A673 (cell line): ENCODE results near the gene NAGLU. TPM values are rescaled to one million over a fixed set of nuclear protein-coding genes. Genes with fewer than 3 reads are reported as not detected.

Source experiments
- BruUV-seq: library from RNA; stranded (reverse); fragments of 400-500 nt; replicated peaks from 2 replicates; lab custom pipeline; 2021; lab: Mats Ljungman, UMichigan
- CTCF ChIA-PET: fragments of 300-600 bp; sonication (Branson Sonifier 250); formaldehyde crosslinking; loops from one replicate; lab custom pipeline; 2022; ENCODE audit warnings: antibody characterized with exemption; lab: Charles Lee
- POLR2A ChIA-PET: fragments of 300-600 bp; sonication (Branson Sonifier 250); formaldehyde crosslinking; loops from one replicate; lab custom pipeline; 2022; ENCODE audit warnings: antibody characterized with exemption; ENCODE audit not compliant: low non-redundant PET; lab: Charles Lee
- DNase-seq: peaks from one replicate; pipeline ENCODE4 v3.0.0-alpha.2; 2015; ENCODE audit warnings: low spot score
- H3K27ac ChIP-seq: fragments of 200-600 bp; sonication (generic); 2 replicates; pipeline ENCODE4 v1.5.1; 2016; ENCODE audit warnings: mixed run types, low read depth, mild to moderate bottlenecking, mixed read lengths, antibody characterized with exemption, low read length; ENCODE audit not compliant: poor library complexity, severe bottlenecking
- H3K27me3 ChIP-seq: fragments of 200-600 bp; sonication (generic); replicated peaks from 2 replicates; pipeline ENCODE4 v1.6.1; 2017; ENCODE audit warnings: mixed run types, low read depth, mild to moderate bottlenecking, mixed read lengths, antibody characterized with exemption, low read length; ENCODE audit not compliant: insufficient read depth, poor library complexity
- H3K36me3 ChIP-seq: fragments of 200-600 bp; sonication (generic); 2 replicates; pipeline ENCODE4 v1.6.1; 2016; ENCODE audit warnings: mixed run types, mild to moderate bottlenecking, mixed read lengths, antibody characterized with exemption, low read length; ENCODE audit not compliant: insufficient read depth, poor library complexity, severe bottlenecking
- H3K4me1 ChIP-seq: fragments of 200-600 bp; sonication (generic); 2 replicates; pipeline ENCODE4 v1.6.1; 2017; ENCODE audit warnings: mixed run types, mild to moderate bottlenecking, mixed read lengths, antibody characterized with exemption, low read length; ENCODE audit not compliant: insufficient read depth, poor library complexity, severe bottlenecking
- H3K4me3 ChIP-seq: fragments of 200-600 bp; sonication (generic); 2 replicates; pipeline ENCODE4 v1.5.1; 2016; ENCODE audit warnings: low read depth, mixed run types, mild to moderate bottlenecking, mixed read lengths, low read length; ENCODE audit not compliant: poor library complexity, severe bottlenecking
- H3K9me3 ChIP-seq: fragments of 200-600 bp; sonication (generic); 2 replicates; pipeline ENCODE4 v1.6.1; 2016; ENCODE audit warnings: mixed run types, low read depth, mild to moderate bottlenecking, mixed read lengths, antibody characterized with exemption, low read length; ENCODE audit not compliant: poor library complexity, severe bottlenecking
- CTCF ChIP-seq: fragments of 300-800, 200-600 bp; sonication (generic); conservative IDR thresholded peaks from 2 replicates; pipeline ENCODE4 v1.5.1; 2017; ENCODE audit warnings: low read depth, mild to moderate bottlenecking, antibody characterized with exemption, low read length, moderate library complexity, mixed read lengths
- EZH2 ChIP-seq: fragments of 200-600 bp; sonication (generic); IDR thresholded peaks from 2 replicates; pipeline ENCODE4 v1.6.1; 2017; ENCODE audit warnings: borderline replicate concordance, low read depth, mild to moderate bottlenecking, mixed read lengths, antibody characterized with exemption, low read length; ENCODE audit not compliant: poor library complexity, severe bottlenecking
- intact Hi-C: fragments of 100-400 bp; cut with micrococcal nuclease; formaldehyde crosslinking; loops from one replicate; pipeline ENCODE4 v1.10.0; 2022; ENCODE audit not compliant: unreplicated experiment
- total RNA-seq: library from RNA; stranded (reverse); gene quantifications from 2 replicates; pipeline ENCODE4 v1.2.3, GENCODE V29; 2021

The NAGLU gene
- total RNA-seq, 1 experiment from 2014 or later = 9.6 TPM

GRCh38 chr17:42559075-42559474 lies 23.0 kb downstream of the NAGLU start:
- no peak for DNase-seq
- intact Hi-C loops = no loop called here
- ChIA-PET CTCF (no interaction called here), POLR2A (no interaction called here)
- Histone ChIP-seq H3K27ac (no peak overlapping the region), H3K36me3 (peaks cover 1% of the 10 kb centered on the region), H3K4me1 (peaks cover 4% of the 10 kb centered on the region), H3K4me3 (no peak overlapping the region), H3K27me3 (no peaks in the 10 kb centered on the region), H3K9me3 (no peaks in the 10 kb centered on the region)
- BruUV-seq = no TSS peak
- TF ChIP-seq EZH2 (no peak), CTCF (no peak)

- Histone ChIP-seq H3K4me3 (no peak overlapping the region), H3K36me3 (peaks cover 11% of the 10 kb centered on the region), H3K27ac (no peak overlapping the region), H3K4me1 (peaks cover 4% of the 10 kb centered on the region), H3K9me3 (no peaks in the 10 kb centered on the region), H3K27me3 (no peaks in the 10 kb centered on the region)
- ChIA-PET CTCF (no interaction called here), POLR2A (no interaction called here)
- BruUV-seq = no TSS peak
- no peak for TF ChIP-seq EZH2
- TF ChIP-seq CTCF = no peak
- intact Hi-C loops = no loop called here
- no peak for DNase-seq
Measured at GRCh38 chr17:42560246-42560645, 24.2 kb downstream of the NAGLU start.

GRCh38 chr17:42561897-42562387 lies 25.9 kb downstream of the NAGLU start, which contains the start of gene COASY:
TSS of gene COASY (plus strand) at chr17:42562148. CDS start at chr17:42562623, 475 bp downstream.
- POLR2A ChIA-PET = no interaction called here
- CTCF ChIA-PET = no interaction called here
- intact Hi-C loops = no loop called here
- no peaks in the 10 kb centered on the region for H3K27me3 ChIP-seq
- peaks cover 10% of the 10 kb centered on the region for H3K4me1 ChIP-seq
- peak within 1 kb of the TSS; percentile 85 for H3K27ac ChIP-seq
- H3K4me3 ChIP-seq = peak within 1 kb of the TSS; percentile 83
- H3K36me3 ChIP-seq = peaks cover 13% of the 10 kb centered on the region
- BruUV-seq = no TSS peak
- DNase-seq = peak; percentile 94
- no peaks in the 10 kb centered on the region for H3K9me3 ChIP-seq
- no peak for TF ChIP-seq CTCF
- no peak for TF ChIP-seq EZH2
